Measurements from ENCODE around the gene SPHKAP. TPM values are rescaled to one million over a fixed set of nuclear protein-coding genes. Genes with fewer than 3 reads are reported as not detected.

Gene SPHKAP
- total RNA-seq, 3 donors from 2014 or later = 0.09 to 0.38 (median 0.22) TPM

GRCh38 chr2:227996366-227996765, 185.1 kb downstream of the SPHKAP start:
- no peaks in the 10 kb centered on the region for H3K9me3 ChIP-seq
- no peak for ATAC-seq
- TF ChIP-seq CTCF (IDR thresholded peaks at IDR 0.05) = no peak
- H3K36me3 ChIP-seq (ENCODE audit: low read depth) = no peaks in the 10 kb centered on the region
- no peak for DNase-seq
- H3K4me1 ChIP-seq (ENCODE audit: low read depth) = no peaks in the 10 kb centered on the region
- H3K4me3 ChIP-seq = no peak overlapping the region
- intact Hi-C loops (cut with DNase I, micrococcal nuclease) = no loop called here

- no peak for TF ChIP-seq CTCF (IDR thresholded peaks at IDR 0.05)
- no peak for ATAC-seq
Measured at GRCh38 chr2:227990937-227991336, 190.6 kb downstream of the SPHKAP start.

GRCh38 chr2:227973241-227973640, 208.2 kb downstream of the SPHKAP start:
- no peak for DNase-seq
- no peak overlapping the region for H3K4me3 ChIP-seq
- no peak for ATAC-seq
- no peaks in the 10 kb centered on the region for H3K4me1 ChIP-seq (ENCODE audit: low read depth)
- TF ChIP-seq CTCF (IDR thresholded peaks at IDR 0.05) = no peak
- H3K36me3 ChIP-seq (ENCODE audit: low read depth) = no peaks in the 10 kb centered on the region
- intact Hi-C loops (cut with DNase I, micrococcal nuclease) = no loop called here
- no peaks in the 10 kb centered on the region for H3K9me3 ChIP-seq

More at GRCh38 chr2:227990937-227991336, 190.6 kb downstream of the SPHKAP start:
- Histone ChIP-seq H3K36me3 (ENCODE audit: low read depth) (no peaks in the 10 kb centered on the region), H3K9me3 (no peaks in the 10 kb centered on the region), H3K4me1 (ENCODE audit: low read depth) (no peaks in the 10 kb centered on the region), H3K4me3 (no peak overlapping the region)
- intact Hi-C loops (cut with DNase I, micrococcal nuclease) = no loop called here
- no peak for DNase-seq

- no peak for TF ChIP-seq CTCF (IDR thresholded peaks at IDR 0.05)
- Histone ChIP-seq H3K9me3 (no peaks in the 10 kb centered on the region), H3K4me1 (ENCODE audit: low read depth) (no peaks in the 10 kb centered on the region), H3K4me3 (no peak overlapping the region), H3K36me3 (ENCODE audit: low read depth) (no peaks in the 10 kb centered on the region)
- no peak for ATAC-seq
- intact Hi-C loops (cut with DNase I, micrococcal nuclease) = no loop called here
- no peak for DNase-seq
Measured at GRCh38 chr2:227971619-227972230, 209.8 kb downstream of the SPHKAP start.

- H3K9me3 ChIP-seq = no peaks in the 10 kb centered on the region
- H3K36me3 ChIP-seq (ENCODE audit: low read depth) = no peaks in the 10 kb centered on the region
- TF ChIP-seq CTCF (IDR thresholded peaks at IDR 0.05) = no peak
- H3K4me3 ChIP-seq = no peak overlapping the region
- DNase-seq (no peak), ATAC-seq (no peak)
- no peaks in the 10 kb centered on the region for H3K4me1 ChIP-seq (ENCODE audit: low read depth)
- intact Hi-C loops (cut with DNase I, micrococcal nuclease) = no loop called here
Measured at GRCh38 chr2:227960317-227960716, 221.2 kb downstream of the SPHKAP start.

GRCh38 chr2:227942965-227943364, 238.5 kb downstream of the SPHKAP start:
- no peak for DNase-seq
- intact Hi-C loops (cut with DNase I, micrococcal nuclease) = no loop called here
- no peak for ATAC-seq
- TF ChIP-seq CTCF (IDR thresholded peaks at IDR 0.05) = no peak
- peaks cover 6% of the 10 kb centered on the region for H3K9me3 ChIP-seq
- H3K4me3 ChIP-seq = no peak overlapping the region
- H3K36me3 ChIP-seq (ENCODE audit: low read depth) = no peaks in the 10 kb centered on the region
- no peaks in the 10 kb centered on the region for H3K4me1 ChIP-seq (ENCODE audit: low read depth)

Measured in mucosa of descending colon (tissue), 3 donors.